NCI-H2196 (cell line): ENCODE measurements around the gene P2RY8.
"Not testable (repeated sequence)": the region's sequence is repeated elsewhere in the genome, so short reads cannot be mapped to it uniquely, and the experiment has no call there.

Experiments used
- DNase-seq: peaks from one replicate; lab custom pipeline; 2025; ENCODE audit not compliant: unreplicated experiment; lab: John Stamatoyannopoulos, UW

P2RY8 gene

DNA sequence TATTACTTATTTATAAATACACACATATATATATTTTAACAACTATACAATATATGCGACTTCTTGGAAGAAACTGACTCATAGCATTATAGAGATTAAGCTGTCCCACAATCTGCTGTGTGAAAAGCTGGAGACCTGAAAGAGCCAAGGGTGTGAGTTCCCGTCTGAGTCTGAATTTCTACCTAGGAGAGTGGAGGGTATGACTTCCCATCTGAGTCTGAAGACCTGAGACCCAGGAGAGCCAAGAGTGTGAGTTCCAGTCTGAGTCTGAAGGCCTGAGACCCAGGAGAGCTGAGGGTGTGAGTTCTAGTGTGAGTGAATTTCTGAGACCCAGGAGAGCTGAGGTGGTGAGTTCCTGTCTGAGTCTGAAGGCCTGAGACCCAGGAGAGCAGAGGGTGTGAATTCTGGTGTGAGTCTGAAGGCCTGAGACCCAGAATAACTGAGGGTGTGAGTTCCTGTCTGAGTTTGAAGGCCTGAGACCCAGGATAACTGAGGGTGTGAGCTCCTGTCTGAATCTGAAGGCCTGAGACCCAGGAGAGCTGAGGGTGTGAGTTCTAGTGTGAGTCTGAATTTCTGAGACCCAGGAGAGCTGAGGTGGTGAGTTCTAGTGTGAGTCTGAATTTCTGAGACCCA, 8.9 kb upstream of the P2RY8 start:
- no peak for DNase-seq

DNA sequence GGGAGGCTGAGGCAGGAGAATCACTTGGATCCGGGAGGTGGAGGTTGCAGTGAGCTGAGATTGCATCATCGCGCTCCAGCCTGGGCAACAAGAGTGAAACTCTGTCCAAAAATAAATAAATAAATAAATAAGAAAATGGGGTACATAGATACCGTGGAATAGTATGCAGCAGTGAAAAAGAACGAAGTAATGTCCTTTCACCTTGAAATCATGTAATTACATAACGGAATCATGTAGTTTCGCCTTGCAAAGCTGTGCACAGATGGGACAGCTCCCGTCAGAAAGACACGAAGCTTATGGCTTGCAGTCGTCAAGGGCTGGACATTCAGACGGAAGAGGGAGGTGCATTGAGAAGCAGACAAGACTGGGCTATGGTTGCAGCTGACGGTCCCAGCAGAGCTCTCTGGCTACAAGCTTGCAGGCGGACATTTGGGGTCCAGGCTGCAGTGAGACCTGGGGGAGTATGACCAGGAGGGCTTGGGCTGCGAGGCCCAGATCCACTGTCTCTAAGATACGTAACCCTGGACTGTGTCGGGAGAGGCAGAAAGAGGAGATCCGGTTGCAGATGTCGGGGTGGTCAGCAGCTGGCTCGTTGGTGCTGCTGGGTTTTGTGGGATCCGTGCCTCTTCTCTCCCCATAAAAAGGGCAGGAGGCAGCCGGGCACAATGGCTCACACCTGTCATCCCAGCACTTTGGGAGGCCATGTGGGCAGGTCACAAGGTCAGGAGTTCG, 6.2 kb upstream of the P2RY8 start:
- DNase-seq: no peak

DNA sequence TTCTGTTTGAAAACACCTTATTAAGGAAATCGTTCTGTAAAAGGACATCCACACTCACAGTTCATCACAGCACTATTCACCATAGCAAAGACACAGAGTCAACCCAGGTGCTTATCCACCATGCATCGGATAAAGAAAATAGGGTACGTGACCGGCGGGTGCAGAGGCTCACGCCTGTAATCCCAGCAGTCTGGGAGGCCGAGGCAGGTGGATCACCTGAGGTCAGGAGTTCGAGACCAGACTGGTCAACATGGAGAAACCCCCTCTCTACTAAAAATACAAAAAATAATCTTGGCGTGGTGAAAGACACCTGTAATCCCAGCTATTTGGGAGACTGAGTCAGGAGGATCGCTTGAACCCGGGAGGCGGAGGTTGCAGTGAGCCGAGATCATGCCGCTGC, 2.2 kb upstream of the P2RY8 start:
- DNase-seq: not testable (repeated sequence)

DNA sequence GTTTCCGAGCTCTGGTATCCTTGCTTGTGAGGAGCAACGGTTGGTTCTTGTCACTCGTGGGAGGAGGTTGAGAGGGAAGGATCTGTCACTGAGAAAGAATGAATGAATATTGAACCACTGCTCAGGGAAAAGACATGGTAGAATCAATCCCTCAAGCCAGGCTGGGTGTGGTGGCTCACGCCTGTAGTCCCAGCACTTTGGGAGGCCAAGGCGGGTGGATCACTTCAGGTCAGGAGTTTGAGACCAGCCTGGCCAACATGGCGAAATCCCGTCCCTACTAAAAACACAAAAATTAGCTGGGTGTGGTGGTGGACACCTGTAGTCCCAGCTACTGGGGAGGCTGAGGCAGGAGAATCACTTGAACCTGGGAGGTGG, 718 bp upstream of the P2RY8 start:
- not testable (repeated sequence) for DNase-seq

DNA sequence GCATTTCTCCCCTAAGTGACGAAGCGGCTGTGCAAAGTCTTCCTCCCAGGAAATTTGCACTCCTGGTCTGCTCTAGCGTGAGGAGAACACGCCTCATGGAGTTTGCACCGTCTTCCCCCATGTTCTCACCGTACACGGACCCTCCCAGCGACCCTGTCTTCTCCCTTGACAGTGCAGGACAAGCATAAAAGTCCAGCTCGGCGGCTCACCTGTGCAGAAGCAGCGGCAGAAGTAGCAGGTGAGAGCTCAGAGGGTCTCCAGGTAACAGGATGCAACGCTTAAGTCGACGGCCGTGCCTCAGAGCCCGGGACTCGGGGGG, 314 bp downstream of the P2RY8 start:
- no peak for DNase-seq

DNA sequence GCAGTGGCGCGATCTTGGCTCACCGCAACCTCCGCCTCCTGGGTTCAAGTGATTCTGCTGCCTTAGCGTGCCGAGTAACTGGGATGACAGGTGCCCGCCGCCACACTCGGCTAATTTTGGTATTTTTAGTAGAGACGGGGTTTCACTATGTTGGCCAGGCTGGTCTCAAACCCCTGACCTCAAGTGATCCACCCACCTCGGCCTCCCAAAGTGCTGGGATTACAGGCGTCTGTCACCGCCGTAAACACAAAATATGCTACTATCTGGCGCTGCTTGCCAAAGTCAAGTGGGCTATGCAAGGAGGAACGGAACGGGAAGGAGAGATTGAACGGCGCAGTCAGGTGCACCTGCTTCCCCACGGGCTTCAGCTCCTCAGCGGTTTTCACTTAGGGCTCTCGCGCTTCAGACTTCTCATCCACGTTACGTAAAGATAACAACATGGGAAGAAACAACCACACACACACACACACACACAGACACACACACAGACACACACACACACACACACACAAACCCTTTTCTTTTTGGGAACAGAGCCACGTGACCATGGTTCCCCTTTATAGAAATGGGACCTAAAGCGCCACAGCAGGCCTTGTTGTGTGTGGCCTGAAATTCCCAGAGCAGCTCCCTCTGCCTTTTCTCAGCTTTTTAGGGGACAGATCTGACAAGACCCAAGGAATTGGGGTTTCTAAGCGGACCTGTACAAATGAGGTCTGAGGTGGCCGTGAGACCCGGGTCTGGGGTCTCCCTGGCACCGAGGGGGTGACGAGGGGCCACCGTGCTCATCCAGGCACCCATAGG, 1.5 kb downstream of the P2RY8 start:
- DNase-seq: no peak

DNA sequence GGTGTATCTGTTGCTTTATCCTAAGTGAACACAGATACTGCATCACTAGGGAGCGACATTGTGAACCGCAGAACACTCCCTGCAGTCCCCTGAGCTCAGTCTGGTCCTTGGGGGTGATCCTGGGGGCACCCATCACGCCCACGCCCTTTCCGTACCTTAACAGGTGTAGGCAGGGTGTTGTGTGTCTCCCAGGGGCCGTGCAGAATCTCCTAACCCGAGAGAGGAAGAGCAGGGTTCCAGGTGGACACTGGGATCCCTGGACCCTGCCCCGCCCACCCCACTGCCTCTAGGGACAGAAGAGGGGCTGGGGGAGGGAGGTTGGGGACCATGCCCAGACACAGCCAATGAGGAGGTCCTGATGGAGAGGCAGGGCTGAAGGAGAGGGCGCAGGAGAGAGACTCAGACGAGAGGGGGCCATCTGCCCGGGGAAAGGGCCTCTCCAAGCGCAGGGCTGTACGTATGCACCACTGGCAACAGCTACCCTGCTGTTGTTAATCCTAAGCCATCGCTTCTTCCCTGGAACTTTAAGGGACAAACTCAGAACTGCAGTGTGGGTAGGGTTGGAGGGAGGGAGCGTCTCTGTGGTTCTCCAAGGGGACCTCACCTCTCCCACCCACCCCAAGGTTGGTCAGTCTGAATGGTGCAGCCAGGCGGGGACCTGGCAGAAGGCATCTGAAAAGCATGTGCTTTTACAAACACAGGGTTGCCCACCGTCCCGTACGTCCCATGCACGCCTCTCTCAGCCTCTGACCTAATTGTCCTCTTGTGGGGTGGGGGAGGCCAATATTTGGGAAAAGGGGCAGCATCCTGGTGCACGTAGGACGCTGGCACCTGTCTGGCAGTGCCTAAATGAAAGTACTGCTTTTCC, 2.5 kb downstream of the P2RY8 start:
- DNase-seq: no peak

DNA sequence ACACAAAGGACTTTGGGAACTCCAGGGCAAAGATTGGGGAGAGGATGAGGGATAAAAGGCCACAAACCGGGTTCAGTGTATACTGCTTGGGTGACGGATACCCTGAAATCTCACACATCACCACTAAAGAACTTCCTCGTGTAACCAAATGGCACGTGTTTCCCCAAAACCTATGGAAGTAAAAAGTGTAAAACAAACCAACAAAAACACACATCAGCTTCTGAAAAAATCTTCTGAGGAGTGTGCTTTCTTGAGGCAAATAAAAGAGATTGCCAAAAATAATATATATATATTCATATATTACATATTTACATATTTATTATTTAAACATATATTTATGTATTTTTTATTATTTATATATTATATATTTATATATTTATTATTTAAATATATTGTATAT, 3.9 kb downstream of the P2RY8 start:
- DNase-seq: no peak

DNA sequence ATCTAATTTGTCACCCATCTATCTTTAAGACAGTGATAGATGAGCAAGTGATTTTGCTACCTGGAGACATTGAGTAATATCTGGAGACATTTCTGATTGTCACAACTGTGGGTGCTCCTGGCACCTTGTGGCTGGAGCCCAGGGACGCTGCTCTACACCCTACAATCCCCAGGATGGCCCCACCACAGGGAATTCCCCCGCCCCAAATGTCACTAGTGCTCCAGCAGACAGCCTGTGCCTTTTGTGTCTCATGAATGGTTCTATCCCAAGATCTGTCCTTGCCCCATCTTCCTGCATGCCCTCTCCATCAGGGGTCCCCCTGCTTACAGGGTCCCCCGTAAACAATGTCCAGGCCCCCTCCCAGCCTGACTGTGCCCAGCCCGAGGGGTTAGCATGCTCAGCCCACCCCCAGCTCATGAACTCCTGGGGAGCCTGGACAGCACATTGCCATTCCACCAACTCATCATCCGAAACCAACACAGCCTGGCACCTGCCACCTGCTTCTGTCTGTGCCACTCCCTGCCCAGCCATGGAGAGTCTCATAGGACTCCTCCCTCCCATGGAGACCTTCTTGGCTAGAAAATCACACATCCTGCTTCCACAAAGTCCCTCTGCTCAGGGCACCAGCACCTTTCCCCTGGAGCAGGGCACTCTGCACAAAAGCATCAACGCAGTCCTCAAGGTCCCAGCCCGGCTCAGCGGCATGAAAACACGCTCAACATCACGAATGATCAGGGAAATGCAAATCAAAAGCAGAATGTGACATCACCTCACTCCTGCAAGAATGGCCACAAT, 5.7 kb downstream of the P2RY8 start:
- DNase-seq: no peak

DNA sequence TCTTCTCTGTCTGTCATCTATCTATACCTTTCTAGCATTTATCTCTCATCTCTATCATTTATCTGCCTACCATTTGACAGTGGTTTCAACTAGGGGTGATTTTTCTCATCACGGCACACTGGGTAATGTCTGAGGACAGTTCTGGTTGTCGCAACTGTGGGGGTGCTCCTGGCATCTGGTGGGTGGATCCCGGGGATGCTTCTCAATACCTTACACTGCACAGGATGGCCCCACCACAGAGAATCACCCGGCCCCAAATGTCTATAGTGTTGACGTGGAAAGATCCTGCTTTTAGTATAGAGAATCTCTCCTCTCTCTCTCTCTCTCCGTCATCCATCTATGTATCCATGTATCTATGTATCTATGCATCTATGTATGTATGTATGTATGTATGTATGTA, 7.2 kb downstream of the P2RY8 start:
- DNase-seq: no peak

DNA sequence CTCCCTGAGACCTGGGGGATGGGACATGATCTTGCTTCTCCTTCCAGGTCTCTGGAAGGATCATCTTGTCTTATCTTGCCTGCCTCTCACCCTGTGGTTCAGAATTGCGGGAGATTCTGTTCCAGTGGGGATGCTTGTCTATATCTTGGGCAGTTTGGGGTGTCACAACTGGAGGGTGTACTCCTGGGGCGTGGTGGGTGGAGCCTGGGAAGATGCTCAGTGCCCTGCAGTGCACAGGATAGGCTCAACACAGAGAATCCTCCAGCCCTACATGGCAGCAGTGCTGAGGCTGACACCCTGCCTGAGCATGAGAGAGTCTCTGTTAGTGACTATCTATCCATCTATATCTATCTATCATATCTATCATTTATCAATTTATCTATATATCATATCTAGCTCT, 7.7 kb downstream of the P2RY8 start:
- DNase-seq: no peak

DNA sequence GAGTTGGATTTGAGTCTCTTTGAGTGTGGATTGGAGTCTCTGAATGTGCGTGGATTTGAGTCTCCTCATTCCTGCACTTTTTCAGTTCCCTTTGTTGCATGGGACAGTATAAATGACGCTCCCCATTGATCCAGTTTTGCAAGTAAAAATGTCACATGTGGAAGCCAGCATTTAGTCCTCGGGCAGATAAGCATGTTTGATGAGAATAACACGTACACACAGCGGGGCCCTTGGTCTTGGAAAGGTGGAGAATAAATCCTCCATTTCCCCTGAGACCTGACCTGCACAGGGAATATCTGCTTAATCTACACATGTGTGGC, 8.1 kb downstream of the P2RY8 start:
- no peak for DNase-seq

DNA sequence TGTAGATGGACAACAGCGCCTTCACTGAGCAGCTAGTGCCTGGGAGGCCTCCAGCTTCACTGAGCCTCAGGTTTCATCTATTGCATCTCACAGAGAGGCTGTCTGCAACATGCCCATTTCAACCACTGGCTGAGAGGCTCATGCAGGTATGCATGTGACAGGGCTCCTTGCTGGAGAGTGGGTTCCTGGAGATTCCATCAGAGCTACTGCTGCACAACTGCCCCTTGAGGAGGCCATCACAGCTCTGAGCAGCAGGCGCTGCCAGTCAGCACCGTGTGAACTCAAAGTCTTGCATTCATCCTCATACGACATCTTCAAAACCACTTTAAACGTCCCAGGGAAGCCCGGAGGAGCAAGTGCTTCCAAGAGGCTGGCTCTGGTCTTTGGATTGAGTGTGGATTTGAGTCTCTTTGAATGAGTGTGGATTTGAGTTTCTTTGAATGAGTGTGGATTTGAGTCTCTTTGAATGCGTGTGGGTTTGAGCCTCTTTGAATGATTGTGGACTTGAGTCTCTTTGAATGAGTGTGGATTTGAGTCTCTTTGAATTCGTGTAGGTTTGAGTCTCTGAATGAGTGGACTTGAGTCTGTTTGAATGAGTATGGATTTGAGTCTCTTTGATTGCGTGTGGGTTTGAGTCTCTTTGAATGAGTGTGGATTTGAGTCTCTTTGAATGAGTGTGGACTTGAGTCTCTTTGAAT, 8.7 kb downstream of the P2RY8 start:
- DNase-seq: no peak

DNA sequence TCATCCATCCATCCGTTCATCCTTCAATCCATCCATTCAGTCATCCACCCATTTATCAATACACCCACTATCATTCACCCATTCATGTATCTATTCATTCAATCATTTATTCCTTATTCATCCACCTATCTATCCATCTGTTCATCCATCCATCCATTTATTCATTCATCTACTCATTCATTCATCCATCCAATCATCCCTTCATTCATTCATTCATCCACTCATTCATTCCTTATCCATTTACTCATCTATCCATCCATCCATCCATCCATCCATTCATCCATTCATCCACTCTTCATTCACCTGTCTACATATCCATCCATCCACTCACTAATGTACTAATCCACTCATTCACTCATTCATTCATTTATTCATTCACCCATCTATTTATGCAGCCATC, 9.5 kb downstream of the P2RY8 start:
- no peak for DNase-seq

DNA sequence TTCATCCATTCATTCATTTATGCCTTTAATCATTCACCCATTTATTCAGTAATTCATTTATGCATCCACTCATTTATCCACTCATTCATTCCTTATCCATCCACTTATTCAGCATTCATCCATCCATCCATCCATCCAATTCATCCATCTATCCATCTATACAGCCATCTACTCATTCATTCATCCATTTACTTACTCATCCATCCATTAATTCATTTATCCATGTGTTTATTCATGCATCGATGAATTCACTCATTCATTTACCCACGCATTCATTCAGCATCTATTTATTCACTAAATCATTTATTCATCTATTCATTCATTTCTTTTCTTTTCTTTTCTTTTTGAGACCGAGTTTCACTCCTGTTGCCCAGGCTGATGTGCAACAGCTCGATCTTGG, 10.4 kb downstream of the P2RY8 start:
- DNase-seq: no peak

DNA sequence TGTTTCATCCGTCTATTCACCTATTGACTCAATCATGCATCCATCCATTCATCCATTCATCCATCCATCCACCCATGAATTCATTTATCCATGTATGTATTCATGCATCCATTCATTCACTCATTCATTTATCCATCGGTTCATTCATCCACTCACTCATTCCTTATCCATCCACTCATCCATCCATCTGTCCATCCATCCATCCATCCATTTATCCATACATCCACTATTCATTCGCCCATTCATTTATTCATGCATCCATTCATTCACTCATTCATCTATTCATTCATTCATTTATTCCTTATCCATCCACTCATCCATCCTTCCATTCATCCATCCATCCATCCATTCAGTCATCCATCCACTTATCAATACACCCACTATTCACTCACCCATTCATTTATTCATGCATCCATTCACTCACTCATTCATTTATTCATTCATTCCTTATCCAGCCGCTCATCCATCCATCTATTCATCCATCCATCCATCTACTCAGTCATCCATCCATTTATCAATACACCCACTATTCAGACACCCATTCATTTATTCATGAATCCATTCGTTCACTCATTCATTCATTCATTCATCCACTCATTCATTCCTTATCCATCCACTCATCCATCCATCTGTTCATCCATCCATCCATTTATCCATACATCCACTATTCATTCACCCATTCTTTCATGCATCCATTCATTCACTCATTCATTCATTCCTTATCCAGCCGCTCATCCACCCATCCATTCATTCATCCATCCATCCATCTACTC, 11.2 kb downstream of the P2RY8 start:
- DNase-seq: no peak

DNA sequence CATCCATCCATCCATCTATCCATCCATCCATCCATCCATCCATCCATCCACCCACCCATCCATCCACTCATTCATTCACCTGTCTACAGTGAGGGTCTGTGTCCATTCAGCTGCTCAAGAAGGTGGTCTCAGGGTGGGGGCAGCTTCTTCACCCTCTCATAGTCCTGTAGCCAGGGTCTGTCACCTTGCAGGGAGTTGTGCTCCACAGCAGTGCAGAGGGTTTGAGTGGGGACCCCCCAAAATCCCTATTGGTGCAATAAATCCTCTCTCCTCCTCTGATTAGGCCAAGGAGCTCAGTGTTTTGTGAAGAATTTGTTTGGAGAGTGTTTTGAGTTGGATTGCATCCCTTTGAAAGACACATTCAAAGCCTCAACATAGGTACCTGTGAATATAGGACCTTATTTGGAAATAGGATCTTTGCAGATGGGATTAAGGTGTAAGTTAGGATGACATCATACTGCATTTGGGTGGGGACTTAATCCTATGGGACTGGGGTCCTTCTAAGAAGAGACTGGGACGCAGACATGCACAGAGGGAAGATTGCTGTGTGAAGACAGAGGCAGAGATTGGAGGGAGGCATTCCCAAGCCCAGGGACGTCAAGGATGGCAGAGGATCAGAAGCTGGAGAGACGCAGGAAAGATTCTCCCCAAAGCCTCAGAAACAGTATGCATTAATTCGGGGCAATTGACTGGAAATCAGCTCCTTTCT, 12.0 kb downstream of the P2RY8 start:
- DNase-seq: no peak

DNA sequence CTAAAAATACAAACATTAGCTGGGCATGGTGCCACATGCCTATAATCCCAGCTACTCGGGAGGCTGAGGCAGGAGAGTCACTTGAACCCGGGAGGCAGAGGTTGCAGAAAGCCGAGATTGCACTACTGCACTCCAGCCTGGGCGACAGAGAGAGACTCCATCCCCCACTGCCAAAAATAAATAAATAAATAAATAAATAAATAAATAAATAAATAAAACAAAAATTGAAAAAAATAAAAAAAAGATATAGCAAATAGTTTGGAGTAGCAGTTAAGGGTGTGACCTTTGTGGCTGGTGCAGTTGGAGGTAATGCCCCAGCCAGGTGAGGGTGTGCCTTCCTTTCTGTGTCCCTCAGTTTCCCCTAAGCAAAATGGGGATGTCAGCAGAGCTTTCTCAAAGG, 14.1 kb downstream of the P2RY8 start:
- DNase-seq: not testable (repeated sequence)

DNA sequence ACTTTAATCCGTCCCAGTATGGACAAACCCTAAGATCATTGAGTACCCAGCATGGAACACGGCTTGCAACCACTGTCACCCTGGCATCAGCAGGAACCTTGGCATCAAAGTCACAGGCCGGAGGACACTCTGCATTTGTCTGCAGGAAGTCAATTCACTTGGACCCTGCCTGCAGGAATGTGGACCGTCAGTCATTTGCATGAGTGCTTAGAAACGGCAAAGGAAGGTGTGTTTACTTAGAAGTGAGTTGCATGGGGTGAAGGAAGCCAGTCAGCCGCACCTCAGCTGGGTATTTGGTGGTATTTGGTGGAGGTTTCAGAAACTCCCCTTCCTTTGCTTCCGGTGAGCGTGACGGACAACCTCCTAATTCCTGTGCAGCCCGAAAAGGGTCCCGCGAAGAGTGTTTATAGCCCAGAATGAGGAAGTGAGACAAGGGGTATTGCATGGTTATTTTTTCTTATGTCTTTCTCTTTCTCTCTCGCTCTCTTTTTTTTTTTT, 15.5 kb downstream of the P2RY8 start:
- DNase-seq: no peak
